Lower leg skin (tissue), 3 donors: ENCODE data around the gene TCOF1.

Experiments
- POLR2A ChIP-seq, 2 donors: fragments of 450-650 bp; IDR thresholded peaks; one replicate each; pipeline ENCODE4 v1.6.1; 2016 to 2017; ENCODE audit warnings: antibody characterized with exemption in 2 of 2, mild to moderate bottlenecking in 1 of 2, moderate library complexity in 1 of 2
- TF ChIP-seq, protein P1 (sequence below), 3 donors: fragments of 450-650 bp; IDR thresholded peaks; one replicate each; pipeline ENCODE4 v1.5.1; 2016; ENCODE audit warnings: antibody characterized with exemption in 3 of 3, mild to moderate bottlenecking in 3 of 3, moderate library complexity in 2 of 3

DNA sequence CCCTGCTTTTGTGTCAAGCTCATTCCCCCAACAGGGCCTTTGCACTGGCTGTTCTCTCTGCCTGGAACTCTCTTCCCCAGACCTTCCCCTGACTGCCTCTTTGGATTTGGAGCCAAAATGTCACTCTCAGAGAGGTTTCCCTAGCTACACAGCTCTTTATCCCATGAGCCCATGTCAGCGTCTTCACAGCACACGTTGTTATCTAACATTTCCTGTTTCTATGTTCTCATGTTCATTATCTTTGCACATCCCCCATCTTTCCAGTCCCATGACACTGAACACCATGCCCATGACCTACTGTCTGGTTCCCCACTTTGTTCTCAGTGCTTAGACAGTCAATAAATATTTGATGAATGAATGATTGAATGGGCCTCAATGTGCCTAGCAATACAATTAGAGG lies 28.5 kb upstream of the TCOF1 start:
- TF ChIP-seq, protein P1, sequence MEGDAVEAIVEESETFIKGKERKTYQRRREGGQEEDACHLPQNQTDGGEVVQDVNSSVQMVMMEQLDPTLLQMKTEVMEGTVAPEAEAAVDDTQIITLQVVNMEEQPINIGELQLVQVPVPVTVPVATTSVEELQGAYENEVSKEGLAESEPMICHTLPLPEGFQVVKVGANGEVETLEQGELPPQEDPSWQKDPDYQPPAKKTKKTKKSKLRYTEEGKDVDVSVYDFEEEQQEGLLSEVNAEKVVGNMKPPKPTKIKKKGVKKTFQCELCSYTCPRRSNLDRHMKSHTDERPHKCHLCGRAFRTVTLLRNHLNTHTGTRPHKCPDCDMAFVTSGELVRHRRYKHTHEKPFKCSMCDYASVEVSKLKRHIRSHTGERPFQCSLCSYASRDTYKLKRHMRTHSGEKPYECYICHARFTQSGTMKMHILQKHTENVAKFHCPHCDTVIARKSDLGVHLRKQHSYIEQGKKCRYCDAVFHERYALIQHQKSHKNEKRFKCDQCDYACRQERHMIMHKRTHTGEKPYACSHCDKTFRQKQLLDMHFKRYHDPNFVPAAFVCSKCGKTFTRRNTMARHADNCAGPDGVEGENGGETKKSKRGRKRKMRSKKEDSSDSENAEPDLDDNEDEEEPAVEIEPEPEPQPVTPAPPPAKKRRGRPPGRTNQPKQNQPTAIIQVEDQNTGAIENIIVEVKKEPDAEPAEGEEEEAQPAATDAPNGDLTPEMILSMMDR (IDR thresholded peaks at IDR 0.05), result no peak
- no peak for TF ChIP-seq POLR2A (IDR thresholded peaks at IDR 0.05)
